M059J (cell line): ENCODE results near the gene EVA1B. TPM values are rescaled to one million over a fixed set of nuclear protein-coding genes. Genes with fewer than 3 reads are reported as not detected.
A peak's percentile ranks its signal among the peaks of the same experiment; 100 is the strongest.

ENCODE experiments used
- DNase-seq: peaks from one replicate; pipeline ENCODE4 v3.0.0-alpha.2; 2012; ENCODE audit warnings: low read depth
- total RNA-seq: library from RNA; depleted of rRNA; stranded (reverse); fragments of >200 nt; shearing (Covaris generic); gene quantifications from 2 replicates; pipeline ENCODE4 v1.2.3, GENCODE V29; 2014

The EVA1B gene
- total RNA-seq, 1 experiment from 2014 or later: 44.5 TPM

- no peak for DNase-seq
These were observed 23.4 kb upstream of the EVA1B start for GRCh38 chr1:36346741-36347370.

GRCh38 chr1:36345353-36345752, 21.9 kb upstream of the EVA1B start:
- DNase-seq: no peak

GRCh38 chr1:36344395-36344680, 20.9 kb upstream of the EVA1B start:
- DNase-seq: no peak

- DNase-seq: no peak
These were observed 20.4 kb upstream of the EVA1B start for GRCh38 chr1:36343651-36344394.

- DNase-seq: peak; percentile 95
These were observed 19.2 kb upstream of the EVA1B start for GRCh38 chr1:36342426-36343185.

- DNase-seq: no peak
These were observed 18.3 kb upstream of the EVA1B start for GRCh38 chr1:36341626-36342320.

GRCh38 chr1:36339615-36340014, 16.2 kb upstream of the EVA1B start:
- DNase-seq: no peak

GRCh38 chr1:36339215-36339614, 15.8 kb upstream of the EVA1B start:
- DNase-seq: no peak

GRCh38 chr1:36337830-36338229, 14.4 kb upstream of the EVA1B start:
- no peak for DNase-seq

GRCh38 chr1:36330940-36331339, 7.5 kb upstream of the EVA1B start:
- DNase-seq: no peak

GRCh38 chr1:36329817-36330216, 6.4 kb upstream of the EVA1B start:
- no peak for DNase-seq

GRCh38 chr1:36328713-36329112, 5.3 kb upstream of the EVA1B start:
- DNase-seq: no peak

GRCh38 chr1:36328088-36328480, 4.6 kb upstream of the EVA1B start:
- no peak for DNase-seq

GRCh38 chr1:36327421-36328087, 4.1 kb upstream of the EVA1B start:
- peak; percentile 60 for DNase-seq

- no peak for DNase-seq
These were observed 3.1 kb upstream of the EVA1B start for GRCh38 chr1:36326499-36326898.

GRCh38 chr1:36324353-36324703, 883 bp upstream of the EVA1B start:
- DNase-seq: no peak

GRCh38 chr1:36322786-36323635, 434 bp downstream of the EVA1B start:
- peak; percentile 49 for DNase-seq

- no peak for DNase-seq
These were observed 1.2 kb downstream of the EVA1B start for GRCh38 chr1:36322041-36322785.

GRCh38 chr1:36321119-36321951, 2.1 kb downstream of the EVA1B start:
- peak; percentile 22 for DNase-seq
